ENCODE results near the gene MGARP.

MGARP gene

GRCh38 chr4:139274790-139275189 lies 5.2 kb downstream of the MGARP start:
- H3K9me3 ChIP-seq (ENCODE audit: insufficient read depth, low read length, severe bottlenecking) = no peaks in the 10 kb centered on the region
- H3K36me3 ChIP-seq (ENCODE audit: insufficient read depth, low read length) = no peaks in the 10 kb centered on the region
- no peak overlapping the region for H3K4me3 ChIP-seq (ENCODE audit: low read depth in 1 of 2, low read length in 2 of 2)
- TF ChIP-seq EZH2 (IDR thresholded peaks at IDR 0.05; ENCODE audit: borderline replicate concordance, low read depth, low read length, severe bottlenecking) (no peak), CTCF (IDR thresholded peaks at IDR 0.05; ENCODE audit: borderline replicate concordance, extremely low read depth, low read length, poor library complexity, severe bottlenecking) (no peak)
- no peak overlapping the region for H2AFZ ChIP-seq (ENCODE audit: low read depth, low read length)
- H4K20me1 ChIP-seq (ENCODE audit: insufficient read depth, low read length) = no peaks in the 10 kb centered on the region
- H3K9ac ChIP-seq (ENCODE audit: low read depth, low read length) = no peak overlapping the region
- no peaks in the 10 kb centered on the region for H3K4me1 ChIP-seq (ENCODE audit: insufficient read depth, low read length)
- no peak for ATAC-seq (ENCODE audit: insufficient read depth, low read depth)
- H3K79me2 ChIP-seq (ENCODE audit: insufficient read depth, low read length) = no peaks in the 10 kb centered on the region
- no peak for DNase-seq
- H3K4me2 ChIP-seq (ENCODE audit: insufficient read depth, low read length) = no peak overlapping the region
- no peak overlapping the region for H3K27ac ChIP-seq (ENCODE audit: low read length)
- no peaks in the 10 kb centered on the region for H3K27me3 ChIP-seq (ENCODE audit: insufficient read depth, low read length, poor library complexity)

- TF ChIP-seq CTCF (IDR thresholded peaks at IDR 0.05; ENCODE audit: borderline replicate concordance, extremely low read depth, low read length, poor library complexity, severe bottlenecking) (no peak), EZH2 (IDR thresholded peaks at IDR 0.05; ENCODE audit: borderline replicate concordance, low read depth, low read length, severe bottlenecking) (no peak)
- Histone ChIP-seq H3K36me3 (ENCODE audit: insufficient read depth, low read length) (no peaks in the 10 kb centered on the region), H3K4me3 (ENCODE audit: low read depth in 1 of 2, low read length in 2 of 2) (no peak overlapping the region), H3K4me2 (ENCODE audit: insufficient read depth, low read length) (no peak overlapping the region), H3K27ac (ENCODE audit: low read length) (no peak overlapping the region), H3K9me3 (ENCODE audit: insufficient read depth, low read length, severe bottlenecking) (no peaks in the 10 kb centered on the region), H3K4me1 (ENCODE audit: insufficient read depth, low read length) (no peaks in the 10 kb centered on the region), H3K9ac (ENCODE audit: low read depth, low read length) (no peak overlapping the region), H3K79me2 (ENCODE audit: insufficient read depth, low read length) (no peaks in the 10 kb centered on the region), H3K27me3 (ENCODE audit: insufficient read depth, low read length, poor library complexity) (no peaks in the 10 kb centered on the region), H4K20me1 (ENCODE audit: insufficient read depth, low read length) (no peaks in the 10 kb centered on the region), H2AFZ (ENCODE audit: low read depth, low read length) (no peak overlapping the region)
- no peak for ATAC-seq (ENCODE audit: insufficient read depth, low read depth)
- no peak for DNase-seq
Measured at GRCh38 chr4:139273835-139274234, 6.2 kb downstream of the MGARP start.

- ATAC-seq (ENCODE audit: insufficient read depth, low read depth) (no peak), DNase-seq (no peak)
- H3K27ac ChIP-seq (ENCODE audit: low read length) = no peak overlapping the region
- H3K79me2 ChIP-seq (ENCODE audit: insufficient read depth, low read length) = no peaks in the 10 kb centered on the region
- peak overlapping the region; percentile 43; the same call in 1 of the 2 replicates for H3K9ac ChIP-seq (ENCODE audit: low read depth, low read length)
- H3K9me3 ChIP-seq (ENCODE audit: insufficient read depth, low read length, severe bottlenecking) = no peaks in the 10 kb centered on the region
- no peaks in the 10 kb centered on the region for H4K20me1 ChIP-seq (ENCODE audit: insufficient read depth, low read length)
- H3K4me1 ChIP-seq (ENCODE audit: insufficient read depth, low read length) = peaks cover 21% of the 10 kb centered on the region
- H3K4me3 ChIP-seq (ENCODE audit: low read depth in 1 of 2, low read length in 2 of 2) = no peak overlapping the region
- TF ChIP-seq EZH2 (IDR thresholded peaks at IDR 0.05; ENCODE audit: borderline replicate concordance, low read depth, low read length, severe bottlenecking) (no peak), CTCF (IDR thresholded peaks at IDR 0.05; ENCODE audit: borderline replicate concordance, extremely low read depth, low read length, poor library complexity, severe bottlenecking) (no peak)
- H3K36me3 ChIP-seq (ENCODE audit: insufficient read depth, low read length) = no peaks in the 10 kb centered on the region
- no peaks in the 10 kb centered on the region for H3K27me3 ChIP-seq (ENCODE audit: insufficient read depth, low read length, poor library complexity)
- H2AFZ ChIP-seq (ENCODE audit: low read depth, low read length) = peak overlapping the region; percentile 82
- peak overlapping the region; percentile 59 for H3K4me2 ChIP-seq (ENCODE audit: insufficient read depth, low read length)
Measured at GRCh38 chr4:139267301-139267700, 12.7 kb downstream of the MGARP start.
